GM10266 (cell line): ENCODE measurements around the gene TMEM250.
"Not testable (repeated sequence)": the region's sequence is repeated elsewhere in the genome, so short reads cannot be mapped to it uniquely, and the experiment has no call there.

Experiments used
- DNase-seq: peaks from one replicate; pipeline ENCODE4 v3.0.0; 2012; ENCODE audit errors: extremely low spot score
- CTCF ChIP-seq: IDR thresholded peaks from 2 replicates; pipeline ENCODE4 v1.5.1; 2012; ENCODE audit warnings: mild to moderate bottlenecking, low read depth; ENCODE audit not compliant: control insufficient read depth, insufficient read depth; ENCODE audit errors: missing control alignments

Gene TMEM250

GRCh38 chr9:136151848-136152542 is 33.3 kb upstream of the TMEM250 start:
- no peak for TF ChIP-seq CTCF
- no peak for DNase-seq

GRCh38 chr9:136151214-136151804 is 32.6 kb upstream of the TMEM250 start:
- DNase-seq = no peak
- TF ChIP-seq CTCF = no peak

- DNase-seq = not testable (repeated sequence)
Observed at GRCh38 chr9:136150664-136151213, 32.1 kb upstream of the TMEM250 start.

- DNase-seq = no peak
- no peak for TF ChIP-seq CTCF
Observed at GRCh38 chr9:136149853-136150252, 31.2 kb upstream of the TMEM250 start.

GRCh38 chr9:136149337-136149736 is 30.7 kb upstream of the TMEM250 start:
- TF ChIP-seq CTCF = no peak
- no peak for DNase-seq

GRCh38 chr9:136148766-136149165 is 30.1 kb upstream of the TMEM250 start:
- TF ChIP-seq CTCF = no peak
- no peak for DNase-seq

- no peak for DNase-seq
- TF ChIP-seq CTCF = no peak
Observed at GRCh38 chr9:136147890-136148714, 29.4 kb upstream of the TMEM250 start.
